SK-N-SH treated with all-trans-retinoic acid at 6 μM for 48 hours (cell line): Measurements from ENCODE around the gene ABCD2.

Source experiments
- CSDC2 ChIP-seq: fragments of 250-450 bp; sonication (Bioruptor Pico); IDR thresholded peaks from 2 replicates; pipeline ENCODE4 v1.5.0; 2020; ENCODE audit warnings: mild to moderate bottlenecking, moderate library complexity
- PPARA ChIP-seq: fragments of 250-450 bp; sonication (Bioruptor Pico); IDR thresholded peaks from 2 replicates; pipeline ENCODE4 v1.5.0; 2020; ENCODE audit warnings: mild to moderate bottlenecking, borderline replicate concordance
- RARB ChIP-seq: fragments of 250-450 bp; sonication (Bioruptor Pico); IDR thresholded peaks from 2 replicates; pipeline ENCODE4 v1.8.0; 2021; ENCODE audit warnings: mild to moderate bottlenecking, moderate library complexity
- ZFP30 ChIP-seq: fragments of 450-650 bp; formaldehyde crosslinking; IDR thresholded peaks from 2 replicates; pipeline ENCODE4 v1.5.0; 2022; ENCODE audit warnings: mild to moderate bottlenecking, moderate library complexity
- ZNF8 ChIP-seq: fragments of 450-650 bp; formaldehyde crosslinking; IDR thresholded peaks from 2 replicates; pipeline ENCODE4 v1.5.0; 2020; ENCODE audit warnings: mild to moderate bottlenecking, moderate library complexity
- TF ChIP-seq, protein P1 (sequence below): fragments of 250-450 bp; sonication (Bioruptor Pico); IDR thresholded peaks from 2 replicates; pipeline ENCODE4 v1.5.1; 2020; ENCODE audit warnings: low read depth, mild to moderate bottlenecking, moderate library complexity

DNA sequence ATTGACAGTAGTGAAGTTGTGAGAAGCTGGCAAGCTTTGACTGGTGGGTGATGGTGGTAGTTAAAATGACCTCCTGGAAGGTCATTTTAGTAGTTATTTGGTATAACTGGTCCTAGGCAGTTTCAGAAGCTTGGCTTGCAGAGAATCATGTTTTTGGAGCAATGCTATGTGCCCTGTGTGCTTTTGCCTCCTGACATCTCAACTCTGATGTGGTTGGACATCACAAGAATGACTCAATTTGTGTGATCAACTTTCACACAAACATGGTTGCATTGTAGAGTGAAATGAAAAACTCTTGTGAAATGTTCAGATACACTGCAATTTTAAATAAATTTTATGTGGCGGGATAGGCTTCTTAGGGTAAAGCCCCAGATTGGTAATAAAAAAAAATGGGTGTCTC is 8.3 kb upstream of the ABCD2 start:
- TF ChIP-seq, protein P1, sequence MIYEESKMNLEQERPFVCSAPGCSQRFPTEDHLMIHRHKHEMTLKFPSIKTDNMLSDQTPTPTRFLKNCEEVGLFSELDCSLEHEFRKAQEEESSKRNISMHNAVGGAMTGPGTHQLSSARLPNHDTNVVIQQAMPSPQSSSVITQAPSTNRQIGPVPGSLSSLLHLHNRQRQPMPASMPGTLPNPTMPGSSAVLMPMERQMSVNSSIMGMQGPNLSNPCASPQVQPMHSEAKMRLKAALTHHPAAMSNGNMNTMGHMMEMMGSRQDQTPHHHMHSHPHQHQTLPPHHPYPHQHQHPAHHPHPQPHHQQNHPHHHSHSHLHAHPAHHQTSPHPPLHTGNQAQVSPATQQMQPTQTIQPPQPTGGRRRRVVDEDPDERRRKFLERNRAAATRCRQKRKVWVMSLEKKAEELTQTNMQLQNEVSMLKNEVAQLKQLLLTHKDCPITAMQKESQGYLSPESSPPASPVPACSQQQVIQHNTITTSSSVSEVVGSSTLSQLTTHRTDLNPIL (CRISPR knock-in tag): no peak
- TF ChIP-seq ZNF8 (CRISPR knock-in tag) (no peak), PPARA (CRISPR knock-in tag) (no peak), RARB (CRISPR knock-in tag) (no peak), ZFP30 (CRISPR knock-in tag) (no peak), CSDC2 (CRISPR knock-in tag) (no peak)
